Measurements from ENCODE around the gene CRPPA. TPM values are rescaled to one million over a fixed set of nuclear protein-coding genes. Genes with fewer than 3 reads are reported as not detected.

CRPPA gene
- total RNA-seq (2022; extraction: Qiagen RNA extraction; ENCODE audit: low read depth), result 0.52 to 0.79 TPM (median 0.70 TPM) in 5 replicates

DNA sequence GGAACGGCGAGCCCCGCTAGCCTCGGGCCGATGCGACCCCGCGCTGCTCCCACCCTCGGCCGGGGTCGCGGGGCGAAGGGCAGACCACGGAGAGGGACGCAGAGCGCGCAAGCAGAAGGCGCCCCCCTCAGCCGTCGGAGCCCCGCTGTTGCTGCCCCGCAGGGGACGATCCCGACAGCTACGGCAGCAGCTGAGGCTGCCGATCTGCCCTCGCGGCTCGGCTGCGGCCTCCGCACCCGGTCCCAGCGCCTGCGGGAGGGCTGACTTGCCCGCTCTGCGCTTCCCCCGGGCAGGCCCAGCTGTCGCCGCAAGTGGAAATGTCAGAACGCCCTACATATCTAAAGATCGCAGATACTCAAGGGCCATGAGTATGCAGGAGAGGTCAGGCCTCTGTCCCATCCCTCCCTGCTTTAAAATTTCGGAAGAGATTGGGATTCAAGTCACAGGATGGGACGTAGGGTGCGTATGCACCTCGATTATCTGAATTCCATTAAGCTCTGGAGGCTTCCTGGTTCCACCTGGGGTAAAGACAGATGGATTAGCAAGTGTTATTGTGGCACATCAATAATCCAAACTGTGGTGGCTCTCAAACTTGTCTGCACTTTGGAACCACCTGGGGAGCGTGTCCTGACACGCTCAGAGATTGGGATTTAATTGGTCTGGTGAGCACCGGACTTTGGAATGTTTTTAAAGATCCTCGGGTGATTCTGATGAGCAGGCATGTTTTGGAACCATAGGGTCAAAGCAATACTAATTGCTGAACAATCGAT, at the start of gene CRPPA:
Gene CRPPA, minus strand, starts transcription at position 206 of the 770 bp plus-strand sequence. CDS start 216 bp downstream, outside the sequence.

GRCh38 chr7:16465469-16466361, 44.4 kb upstream of the CRPPA start, which contains the start of gene SOSTDC1:
SOSTDC1 (minus strand) TSS chr7:16465738; CDS start chr7:16465668, 70 bp downstream.

Other genes starting within 250 kb of the CRPPA start
- gene SOSTDC1, start 44.2 kb upstream of the CRPPA start, total RNA-seq (2022; extraction: Qiagen RNA extraction; ENCODE audit: low read depth), result not detected in 5 replicates
- gene LRRC72, start 105.3 kb upstream of the CRPPA start, total RNA-seq (2022; extraction: Qiagen RNA extraction; ENCODE audit: low read depth), result not detected in 5 replicates
- gene ANKMY2, start 224.2 kb upstream of the CRPPA start, total RNA-seq (2022; extraction: Qiagen RNA extraction; ENCODE audit: low read depth), result 11.9 to 15.4 TPM (median 13.4 TPM) in 5 replicates
- 93.8 to 102 TPM (median 97.3 TPM) in 5 replicates for gene BZW2, start 224.6 kb upstream of the CRPPA start, total RNA-seq (2022; extraction: Qiagen RNA extraction; ENCODE audit: low read depth)